Kidney tubule cell (primary cell): ENCODE results near the gene LY6G6F.

Experiments
- DNase-seq: peaks from one replicate; pipeline ENCODE4 v3.0.0-alpha.2; 2018; ENCODE audit warnings: low spot score

The LY6G6F gene, protein sequence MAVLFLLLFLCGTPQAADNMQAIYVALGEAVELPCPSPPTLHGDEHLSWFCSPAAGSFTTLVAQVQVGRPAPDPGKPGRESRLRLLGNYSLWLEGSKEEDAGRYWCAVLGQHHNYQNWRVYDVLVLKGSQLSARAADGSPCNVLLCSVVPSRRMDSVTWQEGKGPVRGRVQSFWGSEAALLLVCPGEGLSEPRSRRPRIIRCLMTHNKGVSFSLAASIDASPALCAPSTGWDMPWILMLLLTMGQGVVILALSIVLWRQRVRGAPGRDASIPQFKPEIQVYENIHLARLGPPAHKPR

GRCh38 chr6:31706599-31706998 lies at the start of gene LY6G6F:
Gene LY6G6F (plus strand): TSS chr6:31706866. CDS start chr6:31706907, 41 bp downstream.
- no peak for DNase-seq

GRCh38 chr6:31657406-31658157 lies 49.1 kb upstream of the LY6G6F start:
- DNase-seq, result no peak

DNA sequence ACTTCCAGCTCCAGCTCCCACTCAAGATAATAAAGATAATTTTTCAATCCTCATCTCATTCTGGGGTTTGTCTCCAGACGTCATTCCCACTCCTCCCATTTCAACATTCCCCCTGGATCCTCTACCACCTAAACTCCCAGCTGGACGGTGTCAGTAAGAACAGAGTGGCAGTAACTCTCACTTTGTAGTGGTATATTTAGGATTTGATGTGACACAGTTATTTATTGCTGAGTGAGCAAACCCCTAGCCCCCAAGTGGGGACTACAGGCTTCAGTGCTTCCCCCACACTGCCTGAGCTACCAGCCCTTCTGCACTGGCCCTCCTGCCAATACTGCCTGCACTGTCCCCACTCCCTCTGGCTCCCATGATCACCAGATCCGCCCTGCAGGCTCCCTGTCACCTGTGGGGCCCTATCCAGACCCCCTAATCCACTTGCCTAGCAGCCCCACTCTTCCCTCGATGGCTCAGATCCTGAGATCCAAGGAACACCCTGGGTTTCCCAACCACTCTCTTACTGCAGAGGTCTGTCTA lies 48.4 kb upstream of the LY6G6F start:
- DNase-seq, result no peak

- no peak for DNase-seq
Observed at GRCh38 chr6:31658983-31659648, 47.5 kb upstream of the LY6G6F start.

DNA sequence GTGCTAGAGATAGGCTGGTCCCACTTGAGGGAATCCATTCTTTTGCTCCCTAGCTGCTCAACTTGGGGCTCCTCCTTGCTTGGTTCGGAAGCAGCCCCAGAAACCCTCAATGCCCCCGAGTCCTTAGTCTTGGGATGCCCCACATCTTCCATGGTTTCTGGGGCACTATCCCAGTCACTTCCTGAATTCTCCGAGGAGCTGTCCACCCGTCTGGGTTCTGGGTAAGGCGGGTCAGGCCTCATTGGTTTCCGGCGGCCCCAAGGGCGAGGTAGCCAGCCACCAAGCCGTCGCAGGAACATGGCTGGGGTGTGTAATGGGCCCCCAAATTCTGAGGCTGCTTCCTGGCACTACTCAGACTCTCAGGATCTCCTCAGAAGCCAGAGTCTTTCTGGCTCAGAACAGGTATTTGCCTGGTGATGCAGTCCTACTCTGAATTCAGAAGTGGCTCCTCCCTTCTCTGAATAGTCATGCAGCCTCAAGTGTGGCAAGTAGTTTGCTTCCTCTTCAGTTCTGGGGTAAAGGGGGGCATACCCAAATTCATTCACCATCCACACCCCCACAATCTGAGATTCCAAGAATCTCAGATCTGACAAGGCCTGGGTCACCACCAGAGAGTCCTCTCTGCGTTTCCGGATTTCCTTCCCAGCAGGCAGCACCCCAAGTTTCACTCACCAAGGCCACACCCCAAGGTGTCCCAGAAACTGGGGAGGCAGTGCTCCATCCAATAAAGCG lies 46.9 kb upstream of the LY6G6F start:
- DNase-seq, result peak; percentile 54

- peak; percentile 84 for DNase-seq
Observed at GRCh38 chr6:31660381-31661261, 46.0 kb upstream of the LY6G6F start, which contains the start of gene C6orf47. Gene C6orf47 (minus strand): TSS chr6:31660778. CDS start chr6:31659947, 831 bp downstream.

- peak; percentile 39 for DNase-seq
Observed at GRCh38 chr6:31661262-31662123, 45.2 kb upstream of the LY6G6F start.

GRCh38 chr6:31662124-31662723 lies 44.4 kb upstream of the LY6G6F start:
- no peak for DNase-seq

DNA sequence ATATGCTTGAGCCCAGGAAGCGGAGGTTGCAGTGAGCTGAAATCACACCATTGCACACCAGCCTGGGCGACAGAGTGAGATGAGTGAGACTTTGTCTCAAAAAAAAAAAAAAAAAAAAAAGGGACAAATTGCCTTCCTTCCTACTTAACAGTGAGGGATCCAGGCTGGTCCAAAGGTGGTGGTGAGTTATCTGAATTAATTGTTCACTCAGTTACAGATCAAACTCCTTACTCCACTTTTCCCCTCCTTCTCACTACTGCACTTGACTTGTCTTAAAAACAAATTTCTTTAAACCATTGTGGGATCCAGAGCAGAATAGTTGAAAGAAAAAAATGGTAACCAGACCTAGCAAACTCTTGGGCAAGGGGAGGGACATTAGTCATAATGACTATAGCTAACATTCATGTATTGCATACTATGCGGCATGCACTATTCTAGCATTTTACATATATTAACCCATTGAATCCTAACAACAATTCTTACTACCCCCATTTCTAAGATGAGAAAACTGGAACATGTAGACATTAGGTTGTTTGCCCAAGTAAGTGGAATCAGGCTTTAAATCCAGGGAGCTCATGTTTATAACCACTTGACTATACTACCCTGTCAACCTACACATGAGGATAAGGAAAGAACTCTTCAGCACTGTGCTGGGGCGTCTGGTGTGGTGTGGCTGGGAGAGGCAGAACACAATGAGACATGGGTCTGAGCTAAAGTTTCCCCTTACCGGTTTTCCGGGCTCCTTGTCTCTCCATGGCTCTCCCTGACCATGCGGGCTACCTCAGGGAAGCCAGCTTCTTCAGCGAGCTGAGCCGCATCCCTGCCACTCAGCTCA lies 43.3 kb upstream of the LY6G6F start:
- DNase-seq, result no peak

DNA sequence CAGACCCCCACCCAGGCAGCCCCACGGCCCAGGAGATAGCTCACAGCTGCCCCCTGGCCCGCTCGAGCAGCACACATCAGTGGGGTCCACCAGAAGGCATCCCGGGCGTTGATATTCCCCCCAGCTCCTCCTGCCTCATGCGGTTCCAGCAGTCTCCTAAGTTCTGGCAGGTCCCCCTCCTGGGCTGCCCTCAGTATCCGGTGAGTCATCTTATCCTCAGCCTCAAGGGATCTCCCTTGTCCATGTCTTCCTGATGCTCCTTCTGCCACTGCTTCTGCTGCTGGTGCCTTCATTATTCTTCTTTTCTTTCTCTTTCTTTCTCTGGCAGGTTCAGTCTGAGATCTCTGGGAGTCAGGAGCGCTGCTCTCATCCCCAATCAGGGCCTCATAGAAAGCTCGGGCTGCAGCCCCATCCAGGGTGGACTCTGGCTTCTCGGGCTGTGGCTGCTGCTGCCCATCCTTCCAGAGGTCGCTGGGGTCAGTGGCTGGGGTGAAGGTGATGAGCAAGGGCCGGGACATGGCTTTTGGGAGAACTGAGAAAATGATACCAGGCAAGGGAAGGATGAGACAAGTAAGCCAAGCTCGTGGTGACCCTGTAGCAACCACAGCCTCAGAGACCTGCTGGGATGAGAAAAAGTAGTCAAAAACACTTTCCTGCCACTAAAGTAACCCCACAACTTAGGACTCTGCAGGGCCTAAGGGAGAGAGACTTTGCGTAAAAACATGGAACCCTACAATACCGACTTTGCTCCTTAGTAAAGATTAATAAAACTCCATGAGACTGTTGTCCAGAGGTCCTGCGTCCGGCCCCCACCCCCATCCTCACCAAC lies 42.5 kb upstream of the LY6G6F start:
- peak; percentile 82 for DNase-seq

DNA sequence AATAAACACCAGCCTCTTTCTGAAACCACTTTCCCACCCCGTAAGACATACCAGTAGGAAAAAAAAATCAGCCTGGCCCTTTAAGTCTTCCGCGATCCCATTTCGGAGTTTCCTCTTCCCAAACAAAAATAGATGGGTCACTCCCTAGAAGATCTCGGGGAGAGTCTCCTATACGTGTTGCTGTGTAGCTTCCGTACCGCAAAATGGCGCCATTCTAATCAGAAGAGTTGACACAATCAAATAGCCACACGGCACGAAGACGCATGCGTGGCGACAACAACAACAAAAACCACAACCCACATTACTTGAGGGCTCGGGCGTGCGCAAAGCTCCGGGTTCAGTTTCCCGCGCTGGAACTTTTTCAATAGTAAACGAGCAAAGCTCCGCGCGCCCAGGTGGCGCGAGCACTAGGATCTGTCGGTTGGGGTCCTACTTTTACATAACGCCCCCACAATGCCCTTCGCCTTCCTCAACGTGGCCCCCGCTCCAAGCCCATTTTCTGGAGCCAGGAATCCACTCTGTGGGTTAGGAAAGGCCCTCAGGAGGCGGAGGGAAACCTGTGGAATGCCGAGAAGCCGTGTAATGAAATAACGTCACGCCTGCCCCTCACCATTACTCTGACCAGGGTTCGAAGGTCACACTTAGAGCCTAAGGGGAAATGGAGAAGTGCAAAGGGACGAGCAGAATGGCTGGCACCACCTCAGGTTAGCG lies 41.7 kb upstream of the LY6G6F start, which contains the start of gene GPANK1:
Gene GPANK1 (minus strand): TSS at position 208 of the 711 bp plus-strand sequence. CDS start 519 bp downstream, outside the sequence.
- DNase-seq, result peak; percentile 91

GRCh38 chr6:31665501-31666336 lies 40.9 kb upstream of the LY6G6F start, which contains the start of gene CSNK2B:
Gene CSNK2B (plus strand): TSS chr6:31666080. CDS start chr6:31666832, 752 bp downstream.
- DNase-seq, result peak; percentile 98

DNA sequence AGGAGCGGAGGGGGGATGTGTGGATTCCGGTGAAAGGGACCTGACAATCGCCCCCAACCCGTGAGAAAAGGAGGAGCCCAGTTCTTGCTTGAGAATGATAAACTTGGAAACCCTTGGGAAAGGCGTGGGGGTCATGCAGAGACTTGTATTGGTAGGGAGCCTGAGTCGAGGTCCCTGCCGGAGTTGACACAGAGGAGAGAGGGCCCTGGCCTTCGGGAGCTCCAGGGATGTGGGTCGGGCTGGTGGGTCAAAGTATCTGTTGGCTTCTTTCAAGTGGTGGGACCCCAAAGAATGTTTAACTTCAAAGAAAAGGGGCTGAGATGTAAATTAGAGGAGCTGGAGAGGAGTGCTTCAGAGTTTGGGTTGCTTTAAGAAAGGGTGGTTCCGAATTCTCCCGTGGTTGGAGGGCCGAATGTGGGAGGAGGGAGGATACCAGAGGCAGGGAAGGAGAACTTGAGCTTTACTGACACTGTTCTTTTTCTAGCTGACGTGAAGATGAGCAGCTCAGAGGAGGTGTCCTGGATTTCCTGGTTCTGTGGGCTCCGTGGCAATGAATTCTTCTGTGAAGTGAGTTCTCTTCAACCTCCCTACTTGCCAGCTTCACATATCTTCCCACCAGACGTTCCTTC lies 40.2 kb upstream of the LY6G6F start:
- no peak for DNase-seq

DNA sequence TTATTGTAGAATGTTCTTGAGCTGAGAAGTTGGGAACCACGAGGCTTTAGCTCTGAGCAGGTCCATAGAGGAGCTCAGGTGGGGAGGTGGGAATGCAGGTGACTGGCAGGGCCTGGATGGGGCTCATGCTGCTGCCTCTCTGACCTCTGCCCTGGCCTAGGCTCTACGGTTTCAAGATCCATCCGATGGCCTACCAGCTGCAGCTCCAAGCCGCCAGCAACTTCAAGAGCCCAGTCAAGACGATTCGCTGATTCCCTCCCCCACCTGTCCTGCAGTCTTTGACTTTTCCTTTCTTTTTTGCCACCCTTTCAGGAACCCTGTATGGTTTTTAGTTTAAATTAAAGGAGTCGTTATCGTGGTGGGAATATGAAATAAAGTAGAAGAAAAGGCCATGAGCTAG lies 37.0 kb upstream of the LY6G6F start, which contains the start of gene LY6G5B:
Gene LY6G5B (plus strand): TSS at position 301 of the 400 bp plus-strand sequence. CDS start 975 bp downstream, outside the sequence.
- DNase-seq, result no peak

DNA sequence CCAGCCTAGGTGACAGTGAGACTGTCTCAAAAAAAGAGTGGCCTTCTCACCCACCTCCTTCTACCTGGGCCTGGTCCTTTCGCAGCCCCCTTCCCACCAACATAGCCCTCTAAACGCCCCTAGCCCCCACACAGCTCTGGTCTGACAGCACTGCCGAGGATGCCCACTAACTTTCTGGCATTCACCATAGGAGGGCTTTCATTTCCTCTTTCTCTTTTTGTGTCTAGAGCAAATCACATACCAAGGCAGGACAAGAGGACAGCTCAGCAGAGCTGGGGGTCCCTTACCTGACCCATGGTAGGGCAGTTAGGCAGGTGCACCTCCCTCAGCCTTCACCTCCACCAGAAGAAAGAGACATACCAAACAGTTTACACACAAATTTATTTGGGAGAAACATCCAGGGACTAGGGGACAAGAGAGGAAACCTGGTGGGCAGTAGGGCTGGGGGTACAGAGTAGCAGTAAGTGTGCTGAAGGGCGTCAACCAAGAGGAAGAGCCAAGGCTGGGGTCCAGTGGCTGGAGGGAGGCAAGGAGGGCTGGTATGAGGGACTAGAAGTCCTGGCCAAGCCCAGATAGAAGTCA lies 30.3 kb upstream of the LY6G6F start:
- DNase-seq, result no peak
